M059J (cell line): ENCODE results near the gene OPN5. TPM values are rescaled to one million over a fixed set of nuclear protein-coding genes. Genes with fewer than 3 reads are reported as not detected.
"Not testable (repeated sequence)": the region's sequence is repeated elsewhere in the genome, so short reads cannot be mapped to it uniquely, and the experiment has no call there.

ENCODE experiments used
- DNase-seq: peaks from one replicate; pipeline ENCODE4 v3.0.0-alpha.2; 2012; ENCODE audit warnings: low read depth
- total RNA-seq: library from RNA; depleted of rRNA; stranded (reverse); fragments of >200 nt; shearing (Covaris generic); gene quantifications from 2 replicates; pipeline ENCODE4 v1.2.3, GENCODE V29; 2014; rRNA removed

OPN5 gene, protein sequence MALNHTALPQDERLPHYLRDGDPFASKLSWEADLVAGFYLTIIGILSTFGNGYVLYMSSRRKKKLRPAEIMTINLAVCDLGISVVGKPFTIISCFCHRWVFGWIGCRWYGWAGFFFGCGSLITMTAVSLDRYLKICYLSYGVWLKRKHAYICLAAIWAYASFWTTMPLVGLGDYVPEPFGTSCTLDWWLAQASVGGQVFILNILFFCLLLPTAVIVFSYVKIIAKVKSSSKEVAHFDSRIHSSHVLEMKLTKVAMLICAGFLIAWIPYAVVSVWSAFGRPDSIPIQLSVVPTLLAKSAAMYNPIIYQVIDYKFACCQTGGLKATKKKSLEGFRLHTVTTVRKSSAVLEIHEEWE
- total RNA-seq = not detected in 2 replicates

DNA sequence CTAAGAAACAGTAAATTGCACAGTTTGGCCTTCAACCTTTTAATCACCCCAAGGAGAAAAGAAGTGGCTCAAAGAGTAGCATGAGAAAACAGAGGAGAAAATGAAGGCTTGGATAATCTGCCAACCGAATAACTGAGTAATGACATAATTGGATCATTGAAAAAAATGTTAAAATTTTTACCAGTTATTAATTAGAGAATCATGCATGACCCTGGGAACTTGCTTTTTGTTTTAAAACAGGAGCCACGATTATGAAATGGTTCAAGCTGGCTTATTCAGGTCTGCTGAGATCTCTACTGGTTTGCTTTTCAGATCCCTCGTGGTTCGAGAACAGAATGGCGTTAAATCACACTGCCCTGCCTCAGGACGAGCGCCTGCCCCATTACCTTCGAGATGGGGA is at the start of gene OPN5:
OPN5 (plus strand) TSS at position 301 of the 400 bp plus-strand sequence; CDS start at position 336, 35 bp downstream.
- no peak for DNase-seq

DNA sequence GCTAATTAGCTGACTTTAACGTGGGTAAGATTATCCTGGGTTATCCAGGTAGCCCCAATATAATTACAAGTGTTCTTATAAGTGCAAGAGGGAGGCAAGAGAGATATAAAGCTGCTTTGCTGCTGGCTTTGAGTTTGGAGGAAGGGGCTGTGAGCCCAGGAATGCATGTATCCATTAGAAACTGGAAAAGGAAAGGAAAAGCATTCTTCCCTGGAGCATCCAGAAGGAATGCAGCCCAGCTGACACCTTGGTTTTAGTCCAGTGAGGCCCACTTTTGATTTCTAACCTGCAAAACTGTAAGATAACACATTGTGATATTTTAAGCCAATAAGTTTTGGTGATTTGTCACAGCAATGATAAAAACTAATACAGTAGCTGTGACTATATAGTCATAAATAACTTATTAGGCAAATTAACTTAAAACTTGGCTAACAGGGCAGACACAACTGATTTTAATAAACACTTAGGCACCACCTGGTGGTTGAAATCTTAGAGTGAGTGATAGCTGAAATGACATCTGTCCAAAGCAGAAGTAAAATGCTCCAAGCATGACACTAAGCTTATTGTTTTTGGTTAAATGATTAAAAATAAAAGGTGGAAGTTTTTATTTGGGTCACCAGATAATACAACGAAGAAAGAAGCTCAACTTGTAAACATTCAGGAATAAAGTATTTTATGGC is 47.8 kb upstream of the OPN5 start:
- DNase-seq = peak; percentile 59

DNA sequence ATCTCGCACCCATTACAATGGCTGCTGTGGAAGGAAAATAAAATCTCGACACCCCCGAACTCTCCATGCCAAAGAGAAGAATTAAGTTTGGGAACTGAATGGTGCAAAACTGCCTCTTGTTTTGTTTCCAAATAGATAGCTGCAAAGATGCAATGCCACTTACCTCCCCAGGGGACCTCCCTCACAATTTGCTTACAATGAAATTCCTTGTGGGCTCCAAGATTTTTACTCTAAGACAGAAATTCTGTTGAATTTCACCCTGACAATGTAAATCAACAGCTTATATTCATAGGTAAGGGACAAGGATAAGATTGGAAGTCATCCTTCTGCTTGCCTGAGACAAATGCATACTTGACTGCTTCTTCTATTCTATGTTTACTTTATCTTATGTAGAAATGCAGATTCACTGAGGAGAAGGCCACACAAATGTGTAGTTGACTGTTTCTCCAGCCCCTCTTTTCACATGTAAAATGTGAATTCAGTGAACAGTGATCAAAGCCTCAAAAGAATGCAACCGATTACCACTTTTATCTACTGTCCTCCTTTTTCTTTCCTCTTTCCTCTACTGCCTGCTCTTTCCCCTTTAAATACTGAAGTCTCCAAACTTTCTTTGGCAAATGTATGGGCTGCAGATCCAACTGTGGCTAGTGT is 46.9 kb upstream of the OPN5 start:
- DNase-seq = no peak

DNA sequence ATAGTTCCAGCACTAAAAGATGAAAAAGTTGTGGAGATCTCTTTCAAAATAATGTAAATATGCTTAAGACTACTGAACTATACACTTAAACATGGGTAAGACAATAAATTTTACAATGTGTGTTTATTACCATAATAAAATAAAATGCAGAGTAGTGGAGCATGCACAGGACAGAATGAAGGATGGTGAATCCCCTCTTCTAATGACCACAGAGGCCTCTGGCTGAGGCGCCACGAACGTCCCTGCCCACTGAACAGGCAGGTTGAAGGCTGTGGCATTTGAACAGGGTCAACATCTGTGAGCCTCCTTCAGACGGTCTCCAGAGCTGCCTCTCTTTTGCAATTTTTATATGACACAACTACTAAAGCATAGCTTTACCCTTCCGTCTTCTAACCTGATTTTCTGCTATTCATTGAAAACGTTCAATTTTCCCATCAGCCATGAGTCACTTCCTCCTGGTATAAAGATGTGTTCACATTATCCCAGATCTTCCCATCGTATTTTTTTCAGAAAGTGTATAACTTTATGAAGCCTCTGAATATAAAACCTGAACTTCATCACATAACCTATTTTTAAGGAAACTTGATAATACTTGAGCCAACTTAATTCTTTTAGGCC is 45.6 kb upstream of the OPN5 start:
- DNase-seq = no peak

DNA sequence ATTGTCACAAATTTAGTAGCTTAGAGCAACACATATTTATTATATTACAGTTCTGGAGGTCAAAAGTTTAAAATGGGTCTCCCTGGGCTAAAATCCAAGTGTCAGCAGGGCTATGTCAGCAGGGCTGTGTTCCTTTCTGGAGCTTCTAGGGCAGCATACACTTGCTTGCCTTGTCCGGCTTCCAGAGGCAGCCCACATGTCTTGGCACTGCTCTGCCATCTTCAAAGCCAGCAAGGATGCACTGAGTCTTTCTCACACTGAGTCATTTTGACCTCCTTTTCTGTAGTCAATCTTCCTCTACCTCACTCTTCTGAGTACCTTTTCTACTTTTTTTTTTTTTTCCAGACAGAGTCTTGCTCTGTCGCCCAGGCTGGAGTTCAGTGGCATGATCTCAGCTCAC is 44.4 kb upstream of the OPN5 start:
- DNase-seq = no peak

DNA sequence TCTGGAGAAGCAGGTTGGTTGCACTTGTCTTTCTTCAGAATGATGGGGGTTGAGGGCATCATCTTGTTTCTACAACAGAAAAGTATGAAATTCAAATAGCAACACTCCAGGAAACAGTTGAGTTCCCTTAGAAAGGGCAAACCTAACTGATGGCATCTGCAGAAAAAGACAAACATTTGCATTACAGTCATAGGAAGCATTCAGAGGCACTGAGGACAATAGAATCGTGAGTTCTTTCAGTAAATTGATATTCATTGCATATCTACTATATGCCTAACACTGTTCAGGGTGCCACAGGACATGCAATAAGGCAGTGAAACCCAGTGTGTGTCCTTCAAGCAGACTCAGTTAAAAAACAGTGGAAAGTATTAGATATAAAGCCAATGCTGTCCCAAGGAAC is 41.1 kb upstream of the OPN5 start:
- DNase-seq = no peak

DNA sequence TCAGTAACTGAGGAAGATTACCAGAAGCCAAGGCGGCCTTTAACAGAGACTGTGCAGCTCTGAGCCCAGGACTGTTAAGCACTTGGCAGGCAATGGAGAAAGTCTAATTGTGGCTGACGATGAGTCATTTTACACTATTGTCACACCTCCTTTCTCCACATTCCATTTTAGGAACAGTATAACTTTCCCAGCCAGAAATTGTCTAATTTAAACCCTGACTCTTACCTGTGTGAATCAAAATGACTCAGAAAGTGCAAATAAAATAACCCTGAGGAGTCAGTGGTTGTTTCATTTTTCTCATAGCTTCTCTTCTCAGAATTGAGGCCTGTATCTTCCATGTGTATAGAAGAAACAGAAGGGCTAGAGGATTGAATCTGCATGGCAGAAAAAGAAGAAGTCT is 40.0 kb upstream of the OPN5 start:
- peak; percentile 76 for DNase-seq

DNA sequence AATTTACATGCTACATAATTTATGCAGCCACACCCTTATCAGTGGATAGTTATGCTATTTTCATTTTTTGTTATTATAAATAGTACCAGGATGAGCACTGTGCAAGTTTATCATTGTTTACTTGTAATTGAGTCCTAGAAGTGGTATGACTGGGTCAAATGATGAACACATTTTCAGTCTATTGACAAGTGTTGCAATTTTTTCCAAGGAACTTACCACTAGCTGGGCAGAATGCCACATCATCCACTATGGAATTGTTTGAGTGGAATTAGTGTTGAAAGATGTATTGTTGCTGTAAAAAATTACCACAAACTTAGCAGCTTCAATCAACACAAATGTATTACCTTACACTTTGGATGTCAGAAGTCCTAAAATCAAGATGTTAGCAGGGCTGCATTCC is 38.1 kb upstream of the OPN5 start:
- peak; percentile 28 for DNase-seq

DNA sequence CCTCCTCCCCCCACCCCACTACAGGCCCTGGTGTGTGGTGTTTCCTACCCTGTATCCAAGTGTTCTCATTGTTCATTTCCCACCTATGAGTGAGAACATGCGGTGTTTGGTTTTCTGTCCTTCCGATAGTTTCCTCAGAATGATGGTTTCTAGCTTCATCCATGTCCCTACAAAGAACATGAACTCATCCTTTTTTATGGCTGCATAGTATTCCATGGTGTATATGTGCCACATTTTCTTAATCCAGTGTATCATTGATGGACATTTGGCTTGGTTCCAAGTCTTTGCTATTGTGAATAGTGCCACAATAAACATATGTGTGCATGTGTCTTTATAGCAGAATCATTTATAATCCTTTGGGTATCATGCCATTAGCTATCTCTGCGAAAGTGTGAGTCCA is 36.6 kb upstream of the OPN5 start:
- not testable (repeated sequence) for DNase-seq

DNA sequence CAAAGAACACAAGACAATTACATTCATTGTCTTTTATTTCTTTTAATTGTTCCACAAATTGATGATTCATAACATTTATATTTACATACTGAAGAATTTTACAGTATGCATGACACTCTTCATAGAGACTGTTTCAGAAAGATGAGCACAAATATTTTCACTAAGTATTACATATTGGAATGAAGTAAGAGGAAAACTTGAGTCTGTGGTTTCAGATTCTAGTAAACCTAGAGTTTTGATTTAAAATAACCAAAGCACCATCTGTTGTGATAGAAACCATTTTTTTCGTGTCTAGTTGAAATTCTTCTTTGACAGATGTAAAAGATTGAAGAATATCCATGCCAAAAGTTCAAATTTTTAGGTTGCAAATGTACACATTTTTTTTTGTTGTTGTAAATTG is 32.1 kb upstream of the OPN5 start:
- DNase-seq = no peak

DNA sequence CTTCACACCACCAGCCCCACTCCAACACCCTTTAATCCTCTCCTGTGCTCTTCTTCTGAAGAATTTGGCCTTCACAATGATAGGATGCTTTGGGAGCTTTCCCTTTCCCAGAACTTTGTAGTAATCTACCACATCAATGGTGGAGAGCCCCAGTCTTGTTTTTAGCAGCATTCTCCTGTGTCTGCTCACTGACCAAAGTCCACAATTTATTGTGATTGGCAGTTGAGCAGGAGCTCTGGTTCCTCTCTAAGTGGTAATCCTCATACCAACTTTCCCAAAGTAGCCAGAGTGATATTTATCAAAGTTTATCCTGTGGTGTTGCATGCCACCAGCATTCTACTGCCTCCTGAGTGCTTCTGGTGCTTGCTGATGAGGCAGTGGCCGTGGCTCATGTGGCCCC is 29.0 kb upstream of the OPN5 start:
- peak; percentile 16 for DNase-seq

DNA sequence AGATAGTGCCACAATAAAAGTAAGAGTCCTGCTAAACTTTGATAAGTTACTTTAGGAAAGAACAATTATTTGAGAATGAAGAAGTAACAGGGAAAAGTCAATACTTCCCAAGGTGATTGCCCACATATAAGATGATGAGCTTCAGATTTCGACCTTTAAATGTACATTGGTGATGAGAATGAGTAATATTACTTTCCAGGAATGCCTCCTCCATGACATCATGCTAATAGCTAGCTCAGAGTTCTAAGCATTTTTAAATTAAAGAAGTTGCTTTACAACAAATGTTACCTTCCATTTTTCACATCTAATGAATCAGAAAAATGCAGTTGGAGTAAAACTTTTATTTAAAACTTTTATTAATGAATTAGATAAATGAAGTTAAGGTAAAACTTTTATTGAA is 22.5 kb upstream of the OPN5 start:
- DNase-seq = no peak

DNA sequence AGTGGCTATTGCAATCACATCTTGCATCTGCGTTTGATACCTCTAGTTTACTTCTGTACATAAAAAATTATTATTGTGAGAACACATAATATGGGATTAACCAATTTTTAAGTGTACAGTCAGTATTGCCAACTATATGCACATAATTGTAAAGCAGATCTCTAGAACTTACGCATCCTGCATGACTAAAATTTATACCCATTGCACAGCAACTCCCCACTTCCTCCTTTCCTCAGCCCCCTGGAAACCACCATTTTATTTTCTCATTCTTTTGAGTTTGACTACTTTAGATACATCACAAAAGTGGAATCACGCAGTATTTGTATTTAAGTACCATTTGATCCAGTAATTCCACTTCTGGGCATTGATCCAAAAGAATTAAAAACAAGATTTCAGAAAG is 19.3 kb upstream of the OPN5 start:
- no peak for DNase-seq

DNA sequence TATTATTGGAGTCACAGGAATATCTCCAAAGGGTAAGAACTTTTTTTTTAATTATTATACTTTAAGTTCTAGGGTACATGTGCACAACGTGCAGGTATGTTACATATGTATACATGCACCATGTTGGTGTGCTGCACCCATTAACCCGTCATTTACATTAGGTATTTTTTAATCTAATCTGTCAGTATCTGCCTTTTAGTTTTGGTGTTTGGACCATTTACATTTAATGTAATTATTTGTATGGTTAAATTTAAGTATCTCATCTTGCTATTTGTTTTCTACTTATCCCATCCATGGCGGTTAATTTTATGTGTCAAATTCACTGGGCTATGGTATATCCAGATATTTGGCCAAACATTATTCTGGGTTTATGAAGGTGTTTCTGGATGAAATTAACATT is 15.4 kb upstream of the OPN5 start:
- no peak for DNase-seq

DNA sequence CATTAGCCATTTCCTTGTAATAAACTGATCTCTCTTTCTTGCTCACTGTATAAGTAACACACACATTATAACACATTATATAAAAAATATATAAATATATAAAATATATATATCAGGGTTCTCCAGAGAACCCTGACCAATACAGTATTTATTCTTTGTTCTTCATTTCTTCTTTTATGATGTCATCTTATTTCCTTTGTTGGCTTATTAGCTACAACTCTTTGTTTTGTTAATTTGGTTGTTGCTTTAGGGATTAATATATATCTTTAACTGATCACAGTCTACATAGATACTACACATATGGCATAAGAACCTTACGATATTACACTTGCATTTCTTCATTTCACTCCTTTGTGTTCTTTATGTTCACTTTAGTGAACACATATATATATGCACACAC is 14.7 kb upstream of the OPN5 start:
- no peak for DNase-seq

DNA sequence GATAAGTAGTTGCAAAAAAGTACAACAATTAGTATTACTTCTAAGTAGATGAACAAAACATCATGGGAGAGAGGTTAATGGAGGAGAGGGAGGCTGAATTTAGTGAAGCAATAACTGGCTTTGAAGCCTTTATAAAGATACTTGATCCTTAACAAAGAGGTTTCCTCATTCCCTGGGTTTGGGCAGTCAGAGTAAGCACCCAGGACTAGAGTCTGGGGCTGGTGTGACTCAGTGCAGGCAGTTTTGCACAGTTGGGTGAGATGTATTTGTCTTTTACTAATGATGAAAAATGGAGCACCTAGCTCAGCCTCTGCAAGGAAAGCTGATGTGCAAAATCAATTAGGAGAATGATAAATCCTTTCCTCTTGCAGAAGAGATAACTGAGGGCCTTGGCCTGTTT is 11.8 kb upstream of the OPN5 start:
- DNase-seq = no peak

DNA sequence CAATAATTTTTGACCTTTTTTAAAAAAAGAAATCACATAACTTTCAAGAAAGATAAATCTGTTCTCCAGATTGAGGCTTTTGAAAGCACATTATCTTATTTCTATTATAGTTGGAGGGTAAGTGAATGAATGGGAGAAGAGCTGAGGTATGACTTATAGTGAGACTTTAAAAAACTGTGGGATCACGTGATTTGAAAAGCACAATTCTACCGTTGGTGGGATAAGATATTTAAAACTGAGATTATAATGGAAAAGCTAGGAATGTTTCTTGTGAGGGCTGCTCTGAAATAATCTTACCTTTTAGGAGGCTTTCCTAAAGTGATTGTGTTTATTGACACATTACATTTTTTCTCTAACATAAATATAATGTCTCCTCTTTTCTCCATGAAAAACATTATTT is 9.5 kb upstream of the OPN5 start:
- DNase-seq = no peak

DNA sequence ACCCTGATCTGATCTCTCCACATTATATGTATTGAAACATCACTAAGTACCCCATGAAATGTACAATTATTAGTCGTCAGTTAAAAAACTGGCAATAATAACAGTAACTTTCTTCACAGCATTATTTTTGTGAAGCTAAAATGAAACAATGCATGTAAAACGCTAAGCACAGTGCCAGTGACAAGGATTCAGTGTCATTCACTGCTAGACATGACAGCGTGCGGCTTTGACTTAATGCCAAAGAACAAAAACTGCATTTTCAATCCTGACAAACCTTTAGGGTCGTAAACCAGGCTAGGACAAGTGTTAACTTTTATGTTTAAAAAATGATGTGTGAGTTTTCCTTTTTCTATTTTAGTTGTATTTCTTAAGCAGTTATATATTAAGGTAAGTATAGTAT is 8.8 kb upstream of the OPN5 start:
- no peak for DNase-seq

DNA sequence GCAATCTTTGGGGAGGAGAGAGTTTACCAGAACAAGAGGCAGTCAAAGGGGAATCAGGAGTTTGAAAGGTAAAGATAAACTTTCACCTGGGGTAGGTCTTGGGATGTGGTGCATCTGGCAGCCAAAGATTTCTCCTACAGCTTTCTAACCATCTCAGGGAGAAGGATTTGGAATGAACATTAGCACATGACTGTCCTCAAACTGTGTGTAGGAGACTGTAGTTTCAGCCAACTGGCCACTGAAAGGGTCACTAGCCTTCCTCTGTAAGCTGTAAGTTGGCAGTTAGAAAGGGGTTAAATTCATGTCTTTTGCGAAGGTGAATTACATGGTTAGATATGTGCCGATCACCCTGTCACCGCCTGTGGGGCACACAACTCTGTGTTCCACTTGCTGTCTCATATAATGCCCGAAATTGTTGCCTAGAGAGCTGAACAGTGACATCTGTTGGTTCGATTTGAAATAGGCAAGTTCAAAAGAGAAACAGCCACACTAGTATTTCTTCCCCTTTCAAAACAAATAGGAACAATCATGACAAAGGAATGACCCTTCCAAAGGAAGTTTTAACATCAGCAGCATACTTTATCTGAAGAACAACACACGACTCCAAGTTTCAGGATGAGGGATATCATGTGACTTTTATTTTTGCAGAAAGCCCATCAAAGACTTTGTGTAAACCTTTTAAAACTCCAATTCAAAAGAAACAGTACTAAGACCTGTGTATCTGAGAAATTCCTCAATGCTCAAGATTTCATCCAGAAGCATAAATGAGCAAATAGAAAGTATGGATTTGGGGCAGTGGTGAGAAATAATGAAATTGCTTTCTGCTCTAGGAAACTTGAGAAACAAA is 1.1 kb upstream of the OPN5 start:
- DNase-seq = peak; percentile 76

DNA sequence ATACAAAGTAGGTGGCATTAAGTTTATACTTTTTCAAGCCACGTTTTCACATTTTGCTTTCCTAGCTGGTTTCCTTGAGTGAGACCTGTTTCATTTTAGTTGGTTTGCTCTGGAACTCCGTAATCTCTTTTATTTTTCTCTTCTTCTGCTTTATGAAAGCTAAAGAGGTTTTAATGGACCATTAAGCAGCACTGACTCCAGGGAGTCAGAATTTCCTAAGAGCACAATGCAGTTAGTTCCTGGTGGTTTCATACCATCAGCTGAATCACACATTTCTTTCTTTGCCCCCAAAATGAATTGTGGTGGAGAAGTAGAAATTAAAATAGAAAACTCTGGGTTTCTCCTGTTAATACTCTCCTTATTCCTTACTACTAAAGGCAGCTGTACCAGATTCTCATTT is 3.4 kb downstream of the OPN5 start:
- DNase-seq = no peak

DNA sequence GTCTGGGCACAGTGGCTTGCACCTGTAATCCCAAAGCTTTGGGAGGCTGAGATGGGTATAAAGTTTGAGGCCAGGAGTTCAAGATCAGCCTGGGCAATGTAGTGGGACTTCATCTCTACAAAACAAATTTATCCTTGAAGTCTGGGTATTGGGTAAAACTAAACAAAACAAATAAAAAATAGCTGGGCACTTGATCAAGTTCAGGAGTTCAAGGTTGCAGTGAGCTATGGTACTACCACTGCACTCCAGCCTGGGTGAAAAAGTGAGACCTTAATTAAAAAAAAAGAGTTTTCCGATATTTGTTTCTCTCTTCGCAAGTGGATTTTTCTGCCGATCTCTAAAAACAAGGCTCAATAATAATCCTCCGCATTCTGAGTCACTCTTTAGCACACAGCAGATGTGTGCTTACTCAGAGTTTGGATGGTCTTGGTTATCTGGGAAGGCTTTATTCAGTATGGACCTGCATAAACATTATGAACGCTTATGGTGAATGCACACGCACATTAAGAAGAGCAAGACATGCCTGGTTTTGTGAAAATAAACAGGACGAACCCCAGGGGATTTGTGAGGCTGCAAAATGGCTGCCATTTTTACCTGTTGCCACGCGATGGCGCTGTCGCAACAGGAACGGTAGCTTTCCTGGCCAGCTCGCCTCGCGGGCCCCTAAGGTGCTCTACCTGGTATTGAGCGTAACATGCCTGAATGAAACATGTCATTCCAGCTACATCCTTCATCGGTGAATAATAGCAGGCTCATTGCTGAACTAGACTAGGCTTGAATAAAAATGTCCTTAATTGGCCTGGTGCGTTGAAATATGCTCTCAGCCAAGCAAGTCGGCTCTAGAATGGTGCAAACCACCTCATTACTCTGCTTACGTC is 6.0 kb downstream of the OPN5 start:
- peak; percentile 56 for DNase-seq
